Osteocyte (in vitro differentiated cells): ENCODE results near the gene RICTOR. TPM values are rescaled to one million over a fixed set of nuclear protein-coding genes. Genes with fewer than 3 reads are reported as not detected.
"Not testable (repeated sequence)": the region's sequence is repeated elsewhere in the genome, so short reads cannot be mapped to it uniquely, and the experiment has no call there.

ENCODE experiments used
- DNase-seq: peaks from one replicate; pipeline ENCODE4 v3.0.0; 2021; ENCODE audit warnings: mixed read lengths; ENCODE audit not compliant: unreplicated experiment; ENCODE audit errors: extremely low spot score
- H3K27ac Mint-ChIP-seq: one replicate; pipeline ENCODE4 v1.8.0; 2021; ENCODE audit warnings: mild to moderate bottlenecking, mixed read lengths; ENCODE audit not compliant: unreplicated experiment
- H3K27me3 Mint-ChIP-seq: one replicate; pipeline ENCODE4 v1.8.0; 2021; ENCODE audit warnings: mixed read lengths; ENCODE audit not compliant: unreplicated experiment
- H3K36me3 Mint-ChIP-seq: one replicate; pipeline ENCODE4 v1.8.0; 2021; ENCODE audit warnings: mixed read lengths; ENCODE audit not compliant: unreplicated experiment
- H3K4me1 Mint-ChIP-seq: one replicate; pipeline ENCODE4 v1.8.0; 2021; ENCODE audit warnings: mixed read lengths; ENCODE audit not compliant: unreplicated experiment
- H3K4me3 Mint-ChIP-seq: one replicate; pipeline ENCODE4 v1.8.0; 2021; ENCODE audit warnings: mild to moderate bottlenecking, moderate library complexity, mixed read lengths; ENCODE audit not compliant: unreplicated experiment
- H3K9me3 Mint-ChIP-seq: one replicate; pipeline ENCODE4 v1.8.0; 2021; ENCODE audit warnings: mixed read lengths; ENCODE audit not compliant: unreplicated experiment
- CTCF ChIP-seq: fragments of 200-600 bp; sonication (generic); IDR thresholded peaks from 2 replicates; pipeline ENCODE4 v1.5.0; 2021; ENCODE audit warnings: antibody characterized with exemption, mild to moderate bottlenecking, moderate library complexity
- total RNA-seq: library from RNA; stranded (reverse); gene quantifications from 2 replicates; pipeline ENCODE4 v1.2.1, GENCODE V29; 2021

Gene RICTOR
- total RNA-seq, 1 donor from 2014 or later, result 31.2 TPM

- Mint-ChIP-seq H3K27me3 (no peaks in the 10 kb centered on the region), H3K4me3 (no peak overlapping the region), H3K4me1 (peaks cover 33% of the 10 kb centered on the region), H3K36me3 (peaks cover 34% of the 10 kb centered on the region), H3K9me3 (peaks cover 3% of the 10 kb centered on the region), H3K27ac (peak overlapping the region; percentile 64)
- no peak for TF ChIP-seq CTCF
- no peak for DNase-seq
Measured at GRCh38 chr5:39016587-39017275, 57.5 kb downstream of the RICTOR start.

GRCh38 chr5:39015743-39016586 is 58.2 kb downstream of the RICTOR start:
- Mint-ChIP-seq H3K4me1 (peaks cover 31% of the 10 kb centered on the region), H3K36me3 (peaks cover 41% of the 10 kb centered on the region), H3K4me3 (no peak overlapping the region), H3K27ac (peak overlapping the region; percentile 64), H3K9me3 (peaks cover 3% of the 10 kb centered on the region), H3K27me3 (no peaks in the 10 kb centered on the region)
- no peak for TF ChIP-seq CTCF
- DNase-seq, result no peak

GRCh38 chr5:39014561-39014960 is 59.6 kb downstream of the RICTOR start:
- no peak for TF ChIP-seq CTCF
- Mint-ChIP-seq H3K4me1 (peaks cover 31% of the 10 kb centered on the region), H3K9me3 (peaks cover 3% of the 10 kb centered on the region), H3K36me3 (peaks cover 45% of the 10 kb centered on the region), H3K27me3 (no peaks in the 10 kb centered on the region), H3K4me3 (no peak overlapping the region), H3K27ac (peak overlapping the region; percentile 64)
- DNase-seq, result no peak

DNA sequence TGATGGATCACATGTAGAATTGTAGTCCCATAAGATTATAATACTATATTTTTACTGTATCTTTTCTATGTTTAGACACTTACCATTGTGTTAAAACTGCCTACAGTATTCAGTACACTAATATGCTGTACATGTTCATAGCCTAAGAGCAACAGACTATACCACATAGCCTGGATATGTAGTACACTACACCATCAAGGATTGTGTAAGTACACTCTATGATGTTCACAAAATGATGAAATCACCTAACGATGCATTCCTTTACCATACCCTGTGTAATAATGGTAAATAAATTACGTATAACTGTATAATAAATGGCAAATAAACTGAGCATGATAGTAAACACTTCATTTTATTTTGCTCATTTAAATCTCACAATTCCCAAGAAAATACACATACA is 60.3 kb downstream of the RICTOR start:
- Mint-ChIP-seq H3K9me3 (peaks cover 3% of the 10 kb centered on the region), H3K4me1 (peaks cover 31% of the 10 kb centered on the region), H3K27ac (no peak overlapping the region), H3K36me3 (peaks cover 41% of the 10 kb centered on the region), H3K4me3 (no peak overlapping the region), H3K27me3 (no peaks in the 10 kb centered on the region)
- DNase-seq, result no peak
- no peak for TF ChIP-seq CTCF

- not testable (repeated sequence) for H3K4me3 Mint-ChIP-seq, DNase-seq
- H3K36me3 Mint-ChIP-seq, result peaks cover 35% of the 10 kb centered on the region
Measured at GRCh38 chr5:39010958-39011357, 63.2 kb downstream of the RICTOR start.

More at GRCh38 chr5:39010958-39011357, 63.2 kb downstream of the RICTOR start:
- H3K27me3 Mint-ChIP-seq, H3K27ac Mint-ChIP-seq, H3K9me3 Mint-ChIP-seq: not testable (repeated sequence)
- peaks cover 18% of the 10 kb centered on the region for H3K4me1 Mint-ChIP-seq
